ENCODE results near the gene CAMTA1.
"Not testable (repeated sequence)": the region's sequence is repeated elsewhere in the genome, so short reads cannot be mapped to it uniquely, and the experiment has no call there.

The CAMTA1 gene

GRCh38 chr1:7120863-7121621 is 335.8 kb downstream of the CAMTA1 start:
- ATAC-seq: no peak

GRCh38 chr1:7121622-7121988 is 336.4 kb downstream of the CAMTA1 start:
- ATAC-seq: no peak

GRCh38 chr1:7127322-7128075 is 342.2 kb downstream of the CAMTA1 start:
- no peak for ATAC-seq

GRCh38 chr1:7128293-7128692 is 343.0 kb downstream of the CAMTA1 start:
- no peak for ATAC-seq

GRCh38 chr1:7130127-7130526 is 344.9 kb downstream of the CAMTA1 start:
- no peak for ATAC-seq

- ATAC-seq: no peak
Measured at GRCh38 chr1:7135493-7135892, 350.2 kb downstream of the CAMTA1 start.

- no peak for ATAC-seq
Measured at GRCh38 chr1:7136166-7136953, 351.1 kb downstream of the CAMTA1 start.

GRCh38 chr1:7140251-7140650 is 355.0 kb downstream of the CAMTA1 start:
- no peak for ATAC-seq

GRCh38 chr1:7145947-7146346 is 360.7 kb downstream of the CAMTA1 start:
- ATAC-seq: no peak

GRCh38 chr1:7146710-7147109 is 361.5 kb downstream of the CAMTA1 start:
- ATAC-seq: no peak

GRCh38 chr1:7147581-7148282 is 362.5 kb downstream of the CAMTA1 start:
- not testable (repeated sequence) for ATAC-seq

GRCh38 chr1:7149080-7149838 is 364.0 kb downstream of the CAMTA1 start:
- no peak for ATAC-seq

- ATAC-seq: no peak
Measured at GRCh38 chr1:7150724-7151280, 365.5 kb downstream of the CAMTA1 start.

- ATAC-seq: no peak
Measured at GRCh38 chr1:7151978-7152377, 366.7 kb downstream of the CAMTA1 start.

GRCh38 chr1:7152655-7153054 is 367.4 kb downstream of the CAMTA1 start:
- ATAC-seq: no peak

GRCh38 chr1:7153464-7153863 is 368.2 kb downstream of the CAMTA1 start:
- ATAC-seq: no peak

GRCh38 chr1:7159116-7159781 is 374.0 kb downstream of the CAMTA1 start:
- no peak for ATAC-seq

GRCh38 chr1:7168554-7168953 is 383.3 kb downstream of the CAMTA1 start:
- ATAC-seq: not testable (repeated sequence)

GRCh38 chr1:7171168-7171567 is 385.9 kb downstream of the CAMTA1 start:
- ATAC-seq: no peak

GRCh38 chr1:7171574-7171973 is 386.3 kb downstream of the CAMTA1 start:
- ATAC-seq: no peak

- ATAC-seq: no peak
Measured at GRCh38 chr1:7172804-7173203, 387.6 kb downstream of the CAMTA1 start.

All from activated CD4-positive, CD25-positive, alpha-beta regulatory T cell treated with anti-CD3 and anti-CD28 coated beads, Interleukin-2, amount 50 U/mL, for 24 hours (primary cell).